Stimulated activated CD4-positive, alpha-beta T cell treated with anti-CD3 and anti-CD28 coated beads, Interleukin-4, amount 100 ng/mL, for 24 hours (primary cell): Measurements from ENCODE around the gene SOD3.

Experiments
- DNase-seq: peaks from one replicate; pipeline ENCODE4 v3.0.0-alpha.2; 2020

Gene SOD3

DNA sequence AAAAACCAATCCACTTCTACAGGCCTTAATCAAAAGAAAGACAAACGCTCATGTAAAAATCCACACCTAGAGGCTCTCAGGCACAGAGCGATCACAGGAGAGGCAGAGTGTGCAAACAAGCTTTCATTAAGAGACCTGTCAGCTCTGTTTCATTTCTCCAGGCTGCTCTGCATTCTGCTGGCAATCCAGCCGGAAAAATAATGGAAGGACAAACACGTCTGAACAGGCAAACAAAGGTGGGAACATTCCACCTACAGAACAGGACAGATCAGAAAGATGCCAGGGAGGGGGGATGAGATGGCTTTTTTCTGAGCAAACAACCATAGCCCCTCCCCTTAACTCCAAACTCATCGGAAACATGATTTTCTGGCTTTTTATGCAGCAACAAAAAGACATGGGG lies 9.7 kb downstream of the SOD3 start:
- no peak for DNase-seq

DNA sequence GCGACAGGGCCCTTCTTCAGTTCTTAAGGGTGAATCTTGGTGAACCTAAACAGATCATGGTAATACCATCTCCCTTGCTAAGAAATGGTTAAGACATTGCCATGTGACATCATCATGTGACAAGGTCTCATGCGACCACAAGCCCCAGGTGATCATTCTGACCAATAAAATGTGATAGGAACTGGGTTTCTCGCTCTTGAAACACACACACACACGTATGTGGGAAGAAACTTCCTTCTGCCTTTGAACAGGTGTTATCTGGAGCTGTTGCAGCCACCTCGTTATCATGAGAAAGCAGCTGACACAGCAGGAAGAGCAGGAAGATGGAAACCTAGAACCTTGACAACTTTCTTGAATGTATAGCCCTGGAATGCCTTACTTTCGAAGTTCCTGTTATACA lies 10.2 kb downstream of the SOD3 start:
- DNase-seq, result no peak

DNA sequence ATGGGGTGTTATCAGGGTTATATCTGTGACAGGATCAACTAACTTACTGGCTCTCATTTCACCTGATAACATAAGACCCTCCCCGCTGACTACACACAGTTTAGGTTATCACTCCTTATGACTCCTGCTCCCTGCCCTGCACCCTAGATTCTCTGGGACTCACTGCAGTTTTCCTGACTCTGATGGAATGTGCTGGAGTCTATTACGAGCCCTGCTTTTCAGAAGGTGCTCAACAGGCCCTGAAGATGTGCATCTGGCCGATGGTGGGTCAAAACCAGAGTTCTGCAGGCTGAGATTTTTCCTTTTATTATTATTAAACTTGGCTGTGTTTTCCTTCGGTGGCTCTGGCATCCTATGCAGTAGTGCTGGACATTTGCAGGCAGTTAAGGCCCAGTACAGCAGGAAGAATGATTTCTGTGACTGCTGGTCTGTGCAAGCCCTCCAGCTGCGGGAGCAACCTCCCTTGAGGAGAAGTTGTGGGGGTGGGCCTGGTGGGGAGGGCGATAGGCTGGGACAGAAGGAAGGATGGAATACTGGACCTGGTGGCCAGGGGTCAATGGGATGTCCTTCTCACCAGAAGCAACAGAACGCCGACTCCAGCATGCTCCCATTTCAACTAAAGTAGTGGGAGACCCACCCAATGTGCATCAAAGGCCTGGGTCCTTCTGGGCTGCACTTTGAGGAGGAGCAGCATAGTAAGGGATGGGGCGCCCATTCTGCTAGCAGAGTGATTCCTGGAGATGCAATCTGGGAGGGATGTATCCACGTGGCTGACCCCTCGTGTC lies 11.0 kb downstream of the SOD3 start:
- no peak for DNase-seq

DNA sequence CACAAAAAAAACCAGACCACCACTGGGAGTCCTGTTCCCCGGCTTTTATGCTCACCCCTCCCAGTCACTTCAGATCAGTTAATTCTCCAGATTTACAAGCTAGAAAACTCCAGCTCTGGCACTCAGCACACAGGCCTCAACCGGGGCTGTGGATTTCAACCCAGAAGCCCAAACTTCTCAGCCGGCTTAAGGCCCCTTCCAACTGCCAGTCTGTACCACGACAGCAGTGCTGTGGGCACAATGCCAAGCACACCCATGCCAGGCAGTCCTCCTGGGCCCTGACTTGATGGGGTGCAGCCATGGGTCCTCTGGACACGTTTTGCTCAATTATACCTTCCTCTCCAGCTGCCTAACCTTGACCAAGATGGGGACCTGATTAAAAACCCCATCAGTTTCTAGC lies 12.2 kb downstream of the SOD3 start:
- no peak for DNase-seq

DNA sequence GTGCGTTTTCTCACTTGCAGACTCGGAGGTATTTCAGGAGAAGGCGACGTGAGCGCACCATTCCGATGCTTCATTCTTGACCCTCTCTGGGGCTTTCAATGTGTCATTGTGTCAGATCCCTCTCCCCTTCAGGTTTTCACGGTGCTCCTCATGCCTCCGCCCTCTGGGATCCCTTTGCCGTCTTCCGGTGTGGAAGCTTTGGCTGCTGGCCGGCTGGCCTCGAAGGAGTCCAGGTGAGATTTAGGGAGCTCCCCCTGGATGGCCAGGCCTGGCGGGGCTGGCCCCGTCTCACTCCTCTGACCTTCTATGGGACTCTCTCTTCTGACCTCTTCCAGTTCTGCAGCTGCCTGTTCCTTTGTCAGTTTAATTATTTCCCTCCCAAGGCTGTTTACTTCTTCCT lies 12.9 kb downstream of the SOD3 start:
- DNase-seq, result no peak

DNA sequence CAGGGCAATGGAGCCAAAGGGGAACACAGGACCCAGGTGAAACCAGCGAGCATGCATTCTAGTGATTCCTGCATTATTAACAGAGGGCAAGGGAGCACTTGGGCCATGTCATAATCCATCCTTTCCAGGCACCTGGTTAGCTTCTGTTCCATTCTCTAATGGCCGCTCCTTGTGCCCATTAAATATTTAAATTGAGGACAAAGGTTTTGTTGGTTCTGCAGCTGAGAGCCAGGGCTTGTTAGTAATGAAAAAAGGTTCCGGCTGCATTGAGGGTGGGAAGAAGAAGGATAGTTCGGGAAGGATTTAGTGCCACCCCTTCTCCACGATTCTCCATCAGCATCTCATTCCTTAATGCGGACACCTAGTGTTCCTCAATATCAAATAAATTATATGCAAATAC lies 13.6 kb downstream of the SOD3 start:
- DNase-seq, result no peak

DNA sequence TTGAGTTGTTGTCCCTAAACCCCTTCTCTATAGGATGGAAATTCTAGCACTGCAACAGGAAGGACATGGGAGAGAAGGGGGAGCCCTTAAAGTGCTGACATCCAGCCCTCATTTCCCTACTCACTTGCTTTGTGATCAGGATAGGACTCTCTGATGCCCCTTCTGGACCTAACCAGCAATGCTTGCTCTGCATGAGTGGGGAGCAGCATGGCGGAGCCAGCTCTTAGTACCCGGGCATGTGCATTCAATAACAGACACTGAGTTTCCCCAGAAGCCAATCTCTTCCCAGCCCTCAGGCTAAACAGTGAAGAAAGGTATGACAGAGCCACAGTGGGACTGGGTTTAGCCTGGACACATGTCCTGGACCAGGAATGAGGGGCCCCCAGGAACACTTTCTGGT lies 14.0 kb downstream of the SOD3 start:
- DNase-seq, result no peak

DNA sequence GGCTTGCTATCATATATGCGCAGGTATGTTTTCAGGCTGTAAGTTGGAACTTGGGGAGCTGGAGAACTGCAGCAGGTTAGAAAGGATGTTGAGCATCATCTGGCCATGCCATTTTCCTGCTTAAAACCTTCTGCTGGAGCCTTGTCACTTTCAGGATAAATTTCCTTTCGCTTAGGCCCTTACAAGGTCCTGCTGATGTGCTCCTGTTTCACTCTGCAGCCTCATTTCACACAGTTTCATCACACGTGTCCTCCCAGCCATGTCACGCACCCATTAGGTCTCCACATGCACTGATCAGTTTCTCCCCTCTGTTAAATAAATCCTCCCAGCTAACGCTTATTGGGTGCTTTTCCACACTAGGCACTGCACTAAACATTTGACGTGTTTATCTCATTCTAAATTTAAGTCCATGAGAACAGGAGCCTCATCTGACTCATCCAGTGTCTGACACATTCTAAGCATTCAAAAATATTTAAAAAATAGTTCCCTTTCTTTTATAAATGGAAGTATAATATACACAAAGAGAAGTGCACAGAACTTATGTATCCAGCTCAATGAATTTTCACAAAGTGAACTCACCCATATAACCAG lies 14.5 kb downstream of the SOD3 start:
- DNase-seq, result no peak

DNA sequence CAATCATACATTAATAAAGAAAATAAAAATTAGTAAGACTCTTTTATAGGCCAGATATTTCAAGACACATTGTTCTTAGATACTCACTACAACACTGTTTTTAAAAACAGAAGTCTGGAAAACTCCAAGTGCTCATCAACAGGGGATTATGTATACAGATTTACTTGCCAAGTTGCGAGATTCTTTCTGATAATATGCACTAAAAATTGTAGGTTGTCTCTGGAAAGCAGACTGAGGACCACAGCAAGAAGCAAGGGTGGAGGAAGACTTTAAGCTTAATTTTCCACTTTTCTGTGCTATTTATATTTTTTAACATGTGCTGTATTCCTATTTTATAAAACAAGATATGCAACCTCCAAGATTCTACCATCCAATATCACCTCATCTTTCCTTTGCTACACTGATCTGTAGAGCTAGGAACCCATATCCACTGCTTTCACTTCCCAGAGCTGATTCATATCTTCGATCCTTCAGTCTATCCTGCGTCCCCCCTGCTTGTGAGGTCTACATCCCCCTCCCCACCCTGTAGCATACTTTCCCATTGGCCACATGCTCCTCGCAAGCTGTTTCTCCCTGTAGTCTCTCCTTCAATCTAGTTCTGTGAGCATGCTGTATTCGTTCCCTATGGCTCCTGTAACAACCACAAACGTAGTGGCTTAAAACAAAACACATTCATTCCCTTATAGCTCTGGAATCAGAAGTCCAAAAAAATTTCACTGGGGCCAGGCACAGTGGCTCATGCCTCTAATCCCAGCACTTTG lies 15.7 kb downstream of the SOD3 start:
- DNase-seq, result no peak

DNA sequence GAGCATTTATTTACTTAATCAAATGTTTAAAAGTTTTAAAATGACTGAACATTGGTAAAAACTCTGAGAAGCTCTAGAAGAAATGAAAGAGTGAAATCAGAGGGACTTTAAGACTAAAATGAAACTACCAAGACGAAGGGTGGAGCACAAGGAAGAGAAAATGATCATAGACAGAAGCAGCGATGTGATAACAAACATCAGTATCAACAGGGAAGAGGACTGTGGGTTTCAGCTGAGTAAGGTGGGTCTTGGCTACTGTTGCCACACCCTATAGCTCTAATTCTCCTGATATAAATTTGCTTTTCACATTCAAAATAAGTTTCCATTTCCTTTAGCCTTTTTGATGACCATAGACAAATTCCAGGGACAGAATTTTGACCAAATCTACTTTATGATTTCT lies 18.4 kb downstream of the SOD3 start:
- no peak for DNase-seq

DNA sequence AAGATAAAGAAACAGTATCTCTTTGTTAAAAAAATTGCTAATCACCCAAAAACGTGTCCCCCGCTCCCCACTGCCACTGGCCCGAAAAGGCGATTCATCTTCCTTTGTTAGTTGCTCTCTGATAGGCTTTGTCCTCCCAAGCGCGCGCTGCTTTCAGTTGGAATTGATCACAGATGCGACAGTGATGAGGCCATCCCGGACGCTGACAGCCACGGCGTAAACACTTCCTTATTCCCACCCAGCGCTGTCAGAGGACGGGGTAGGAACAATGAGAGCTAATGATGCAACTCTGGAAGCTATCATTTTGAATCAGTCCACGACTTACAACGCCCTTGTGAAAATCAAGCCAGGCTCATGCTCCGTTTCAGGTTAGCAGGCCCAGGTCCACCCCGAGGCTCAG lies 21.4 kb downstream of the SOD3 start:
- no peak for DNase-seq

DNA sequence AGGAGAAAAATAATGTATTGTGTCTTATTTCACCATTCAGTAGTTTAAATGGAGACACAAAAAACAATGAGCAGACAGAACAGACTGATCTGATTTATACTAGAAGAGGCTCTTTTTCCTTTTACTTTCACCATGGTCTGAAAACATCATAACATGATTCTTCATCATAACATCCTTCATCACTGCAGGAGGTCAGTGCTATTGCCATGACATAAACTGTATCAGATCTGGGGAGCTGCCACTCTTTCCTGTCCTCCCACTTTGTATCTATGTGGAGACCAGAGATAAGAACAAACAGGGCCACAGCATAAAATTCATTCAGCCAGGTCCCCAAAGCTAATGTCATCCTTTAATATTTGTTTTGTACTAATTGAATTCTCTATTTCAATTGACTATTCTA lies 25.2 kb downstream of the SOD3 start:
- no peak for DNase-seq

DNA sequence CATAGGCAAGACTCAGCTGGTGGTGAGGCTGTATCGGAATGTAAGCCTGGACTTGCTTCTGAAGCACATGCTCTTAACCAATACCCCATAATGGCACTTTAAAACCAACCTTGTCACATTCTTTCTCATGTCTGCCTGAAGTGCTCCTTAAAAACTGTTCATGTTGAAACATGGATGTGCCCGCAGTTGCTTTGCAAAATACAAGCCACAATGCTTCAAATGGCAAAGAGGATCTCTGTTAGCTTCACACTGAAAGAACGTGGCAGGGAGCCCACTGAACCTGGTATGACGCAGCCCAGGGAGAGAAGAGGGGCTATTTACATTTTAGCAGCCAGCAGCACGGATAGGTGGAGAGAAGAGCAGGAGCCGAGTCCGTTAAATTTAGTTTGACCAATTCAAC lies 29.3 kb downstream of the SOD3 start:
- no peak for DNase-seq

DNA sequence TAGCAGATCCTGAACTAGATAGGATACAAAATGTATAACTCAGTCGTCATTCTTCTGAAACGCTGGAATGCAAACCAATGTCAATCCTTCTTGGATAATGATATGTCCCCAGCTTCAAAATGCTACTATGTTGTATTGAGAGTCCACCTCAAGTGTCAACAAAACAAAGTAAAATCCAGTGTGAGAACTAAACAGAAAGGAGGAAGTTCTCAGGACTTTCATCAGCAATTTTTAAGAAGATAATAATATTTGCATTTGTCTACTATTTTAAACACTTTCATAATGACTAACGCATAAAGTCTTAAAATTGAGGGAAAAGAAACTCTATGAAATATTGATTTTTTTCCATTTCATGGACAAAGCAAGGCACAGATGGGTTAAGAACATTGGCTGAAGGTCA lies 36.3 kb downstream of the SOD3 start:
- no peak for DNase-seq

DNA sequence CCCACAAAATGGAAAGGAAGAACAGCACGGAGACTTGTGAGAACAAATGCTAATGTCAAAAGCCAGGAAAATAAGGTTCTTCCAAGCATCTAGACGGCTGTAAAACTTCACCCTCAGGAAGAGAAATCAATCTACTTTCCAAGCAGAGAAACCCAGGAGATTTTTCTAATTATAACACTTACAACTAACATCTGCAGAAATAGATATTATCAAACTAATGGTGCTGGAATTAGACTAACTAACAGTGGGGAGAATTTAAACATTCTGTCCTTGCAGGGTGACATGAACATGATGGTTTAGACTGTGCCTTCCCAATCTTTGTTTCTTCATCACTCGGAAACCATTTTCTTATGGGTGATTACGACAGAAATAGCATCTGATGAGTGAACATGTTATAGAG lies 40.3 kb downstream of the SOD3 start:
- DNase-seq, result no peak

DNA sequence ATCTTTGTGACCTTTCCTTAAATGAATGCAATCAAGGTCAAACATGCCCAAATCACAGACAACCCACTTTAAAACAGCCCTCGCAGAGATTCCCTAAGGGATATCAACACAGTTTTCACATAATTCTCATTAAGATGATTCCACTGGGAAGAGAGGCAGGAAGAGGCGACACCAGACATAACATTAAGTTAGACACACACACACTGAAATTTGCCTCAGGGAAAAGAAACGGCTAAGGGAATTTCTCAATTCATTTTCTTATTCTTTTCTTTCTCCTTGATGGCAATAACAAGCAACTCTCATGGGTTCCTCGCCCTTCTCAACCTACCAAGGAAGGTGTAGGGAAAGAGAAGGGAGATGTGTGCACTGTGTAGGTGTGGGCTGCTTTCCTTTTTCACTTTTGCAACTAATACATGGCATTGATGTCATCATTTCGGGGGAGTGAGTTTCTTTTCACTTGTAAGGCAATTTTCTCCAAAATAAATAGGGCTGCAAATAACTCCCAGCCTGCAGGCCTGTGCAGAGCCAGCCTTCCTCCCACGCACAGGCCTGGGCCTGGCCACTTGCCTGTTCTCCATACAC lies 41.4 kb downstream of the SOD3 start:
- no peak for DNase-seq

DNA sequence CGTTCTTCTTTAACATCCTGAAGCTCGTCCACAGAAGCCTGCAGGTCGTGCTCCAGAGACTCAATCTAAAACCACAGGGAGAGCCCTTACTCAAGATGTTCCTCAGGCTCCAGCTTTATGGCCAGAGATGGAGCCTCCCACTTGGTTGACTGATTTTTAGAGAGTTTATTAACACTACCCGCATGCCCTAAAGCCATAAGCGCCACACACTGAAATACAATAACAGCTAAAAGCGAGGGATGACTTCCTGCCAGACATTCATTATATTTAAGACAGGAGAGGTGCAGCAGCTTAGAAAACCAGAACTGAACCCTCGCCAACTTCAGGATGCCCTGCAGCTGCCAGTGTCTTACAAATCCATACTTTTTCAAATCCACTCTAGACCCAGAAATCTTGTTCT lies 42.0 kb downstream of the SOD3 start:
- DNase-seq, result no peak

DNA sequence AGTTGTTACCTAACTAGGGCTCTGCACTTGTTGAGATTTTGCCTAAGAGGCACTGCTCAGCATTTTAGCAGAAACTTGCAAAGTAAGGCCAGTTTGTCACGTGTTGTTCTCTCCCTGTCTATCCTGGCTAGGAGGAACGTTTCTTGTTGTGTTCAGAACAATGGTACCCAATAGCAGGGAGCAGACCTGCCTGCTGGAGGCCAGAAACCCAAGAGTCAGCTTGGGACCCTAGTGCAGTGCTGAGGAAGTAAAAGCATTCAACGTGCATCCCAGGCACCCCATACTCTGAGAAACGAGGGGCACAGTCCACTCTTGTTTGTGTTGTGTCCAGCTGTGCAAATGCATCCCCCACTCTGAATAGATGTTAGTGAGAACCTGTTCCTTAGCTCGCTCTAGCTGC lies 42.4 kb downstream of the SOD3 start:
- no peak for DNase-seq

DNA sequence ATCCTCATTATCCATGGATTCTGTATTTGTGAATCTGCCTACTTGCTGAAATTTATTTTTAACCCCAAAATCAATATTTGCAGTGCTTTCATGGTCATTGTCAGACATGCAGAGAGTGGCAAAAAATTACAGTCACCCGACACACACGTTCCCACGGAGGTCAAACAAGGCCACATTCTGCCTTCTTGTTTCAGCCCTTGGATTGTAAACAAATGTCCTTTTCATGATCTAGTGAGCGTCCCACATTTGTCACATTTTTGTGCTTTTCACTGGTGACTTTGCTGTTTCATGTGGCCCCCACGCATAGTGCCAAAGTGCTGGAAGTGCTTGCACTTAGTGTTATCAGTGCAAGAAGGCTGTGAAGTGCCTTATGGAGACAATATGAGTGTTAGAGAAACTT lies 45.0 kb downstream of the SOD3 start:
- DNase-seq, result no peak

DNA sequence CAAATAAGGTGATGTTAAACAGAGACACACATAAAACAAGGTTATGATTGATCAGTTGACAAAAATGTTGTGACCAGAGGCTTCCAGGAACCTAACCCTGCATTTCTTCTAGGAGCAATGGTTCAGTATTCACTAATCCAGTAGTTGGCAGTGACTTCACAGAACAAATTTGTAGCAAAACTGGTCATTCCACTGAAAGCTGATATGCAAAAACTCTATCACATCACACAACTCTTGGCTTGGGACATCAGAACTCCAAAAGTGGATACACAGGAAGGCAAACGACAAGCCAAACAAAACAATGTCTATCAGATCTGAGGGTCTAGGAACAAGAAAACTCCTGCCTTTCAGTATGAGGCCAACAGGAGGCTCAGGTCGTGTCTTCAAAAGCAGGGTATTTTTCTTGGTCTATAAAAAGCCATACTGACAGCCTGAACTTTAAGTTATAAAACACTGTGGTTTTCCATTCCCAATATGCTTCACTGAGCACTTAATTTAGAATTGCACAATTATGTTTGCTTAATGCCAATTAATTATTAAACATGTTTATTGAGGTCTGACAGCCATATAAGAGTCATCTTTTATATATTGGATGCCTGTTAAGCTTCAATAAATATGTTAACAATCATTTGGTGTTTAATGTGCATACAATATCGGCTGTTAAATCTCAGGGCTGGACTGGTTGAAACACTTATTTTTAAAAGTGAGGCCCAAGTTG lies 45.6 kb downstream of the SOD3 start:
- DNase-seq, result no peak

DNA sequence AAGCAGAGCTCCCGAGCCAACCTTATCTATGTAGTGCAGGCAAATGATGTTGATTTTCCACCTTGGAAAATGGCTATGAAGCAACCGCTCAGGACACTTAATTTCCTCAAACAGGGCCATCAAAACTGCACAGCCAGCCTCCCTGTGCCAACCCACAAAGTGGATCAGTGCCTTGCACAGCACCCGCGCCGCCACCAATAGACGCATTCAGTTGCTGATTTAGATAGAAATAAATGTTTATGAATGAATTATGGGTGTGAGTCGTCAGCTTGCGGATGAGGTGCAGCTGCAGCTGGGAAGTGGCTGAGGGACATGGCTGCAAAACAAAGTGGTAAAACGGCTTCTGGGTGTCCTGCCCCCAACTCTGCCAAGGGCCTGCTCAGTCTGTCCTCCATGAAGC lies 47.0 kb downstream of the SOD3 start:
- DNase-seq, result no peak

DNA sequence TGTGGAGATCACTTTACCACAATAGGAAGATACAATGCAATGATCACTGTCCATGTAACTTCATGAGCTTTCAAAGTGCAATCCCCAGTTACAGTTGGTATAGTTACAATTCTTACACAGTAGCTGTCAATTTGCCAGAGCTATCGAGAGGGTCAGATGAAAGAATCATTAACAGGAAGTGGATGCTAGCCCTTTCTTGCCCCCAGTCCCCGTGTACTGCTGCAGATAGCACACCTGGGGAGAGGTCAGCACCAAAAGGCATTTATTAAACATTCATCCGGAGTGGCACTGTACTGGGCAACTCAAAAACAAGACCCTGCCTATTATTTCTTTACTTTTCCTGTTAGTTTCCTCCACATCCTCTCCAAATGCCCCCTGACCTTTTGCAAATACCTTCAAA lies 47.7 kb downstream of the SOD3 start:
- no peak for DNase-seq

DNA sequence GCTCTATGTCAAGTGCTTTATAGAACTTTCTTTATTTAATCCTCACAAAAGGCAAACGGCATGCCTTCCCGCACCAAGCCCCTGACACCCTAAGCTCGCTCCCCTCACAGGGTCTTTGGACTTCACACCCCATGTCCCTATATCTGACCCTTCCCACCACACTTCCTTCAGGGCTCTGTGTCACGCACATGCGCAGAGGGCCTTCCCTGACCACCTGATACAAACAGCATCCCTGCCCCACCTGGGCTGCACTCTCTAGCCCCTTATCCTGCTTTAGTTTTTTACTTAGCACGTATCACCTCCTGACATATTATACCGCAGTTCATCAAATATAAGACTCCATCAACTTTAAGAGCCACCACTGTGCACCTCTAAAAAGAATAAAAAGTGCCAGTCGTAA lies 49.8 kb downstream of the SOD3 start:
- no peak for DNase-seq
